GM19240 (cell line): ENCODE measurements around the gene FAM118B.

Experiments used
- DNase-seq: peaks from one replicate; pipeline ENCODE4 v3.0.0; 2011; ENCODE audit warnings: low spot score; ENCODE audit not compliant: insufficient read length

FAM118B gene

DNA sequence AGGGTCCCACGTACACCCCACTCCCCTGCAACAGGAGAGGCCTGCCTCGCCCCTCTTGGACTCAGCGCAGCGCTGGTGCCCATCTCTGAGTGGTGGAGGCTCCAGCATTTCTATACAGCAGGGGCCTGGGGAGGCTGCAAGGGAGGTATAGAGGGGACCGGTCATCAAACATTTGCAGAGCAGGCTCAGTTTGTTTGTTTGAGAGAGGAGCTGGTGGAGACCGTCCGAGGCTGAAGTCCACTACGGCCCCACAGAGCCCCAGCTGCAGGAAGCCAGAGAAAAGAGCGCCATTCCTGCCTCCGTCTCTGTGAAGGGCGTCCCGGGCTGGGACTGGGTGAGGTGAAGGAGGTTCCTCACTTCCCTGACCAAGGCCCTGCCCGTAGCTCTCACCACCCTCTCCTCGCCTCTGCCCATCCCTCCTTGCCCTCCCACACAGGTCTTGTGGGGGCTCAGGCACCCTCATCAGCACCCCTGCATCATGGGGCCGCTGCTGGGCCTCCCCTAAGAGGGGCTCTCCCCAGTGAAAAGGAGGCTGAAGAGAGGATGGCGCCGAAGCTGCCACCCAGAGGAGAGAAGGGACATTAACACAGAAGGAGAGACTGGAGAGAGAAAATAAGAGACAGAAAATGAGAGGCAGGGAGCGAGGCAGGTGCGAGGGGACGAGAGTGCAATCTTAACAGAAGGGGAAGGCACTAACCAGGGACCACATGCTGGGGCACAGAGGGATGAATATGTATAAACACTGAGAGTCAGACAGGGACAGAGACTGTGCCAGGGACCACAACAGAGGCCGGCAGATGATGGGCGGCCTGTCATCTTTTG, 24.7 kb upstream of the FAM118B start:
- no peak for DNase-seq

DNA sequence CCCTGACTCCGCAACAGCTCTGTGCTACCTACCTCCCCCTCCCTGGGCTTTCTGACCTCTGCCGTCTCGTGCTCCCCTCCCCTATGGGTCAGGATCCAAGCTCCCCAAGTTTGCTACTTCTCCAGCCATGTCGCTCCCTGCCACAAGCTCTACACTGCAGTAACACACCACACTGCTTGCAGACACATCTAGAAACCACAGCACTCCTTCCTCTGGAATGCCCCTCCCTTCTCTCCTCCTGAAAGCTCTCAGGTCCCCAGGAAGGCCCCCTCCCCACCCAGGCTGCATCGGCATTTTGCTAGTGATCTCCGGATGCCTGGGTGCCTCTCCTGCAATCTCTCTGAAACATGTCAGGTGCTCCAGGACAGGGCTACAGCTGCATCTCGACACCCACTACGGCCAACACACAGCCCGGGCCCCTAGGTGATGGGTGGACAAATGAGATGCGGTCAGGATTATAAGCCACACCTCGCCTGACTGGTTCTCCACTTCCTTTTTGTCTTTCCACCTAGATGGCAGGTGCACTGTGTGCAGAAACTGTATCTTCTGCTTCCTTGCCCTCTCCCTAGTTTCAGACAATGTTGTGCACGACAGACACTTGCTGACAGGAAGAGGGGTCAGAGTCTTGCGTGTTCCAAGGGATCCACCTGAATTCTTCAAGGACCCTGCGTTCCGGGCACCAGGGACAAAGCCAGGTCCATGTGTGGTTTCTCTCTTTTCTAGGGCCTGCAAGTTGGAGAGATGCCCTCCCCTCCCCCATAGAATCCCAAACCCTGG, 23.1 kb upstream of the FAM118B start:
- DNase-seq = peak; percentile 61

DNA sequence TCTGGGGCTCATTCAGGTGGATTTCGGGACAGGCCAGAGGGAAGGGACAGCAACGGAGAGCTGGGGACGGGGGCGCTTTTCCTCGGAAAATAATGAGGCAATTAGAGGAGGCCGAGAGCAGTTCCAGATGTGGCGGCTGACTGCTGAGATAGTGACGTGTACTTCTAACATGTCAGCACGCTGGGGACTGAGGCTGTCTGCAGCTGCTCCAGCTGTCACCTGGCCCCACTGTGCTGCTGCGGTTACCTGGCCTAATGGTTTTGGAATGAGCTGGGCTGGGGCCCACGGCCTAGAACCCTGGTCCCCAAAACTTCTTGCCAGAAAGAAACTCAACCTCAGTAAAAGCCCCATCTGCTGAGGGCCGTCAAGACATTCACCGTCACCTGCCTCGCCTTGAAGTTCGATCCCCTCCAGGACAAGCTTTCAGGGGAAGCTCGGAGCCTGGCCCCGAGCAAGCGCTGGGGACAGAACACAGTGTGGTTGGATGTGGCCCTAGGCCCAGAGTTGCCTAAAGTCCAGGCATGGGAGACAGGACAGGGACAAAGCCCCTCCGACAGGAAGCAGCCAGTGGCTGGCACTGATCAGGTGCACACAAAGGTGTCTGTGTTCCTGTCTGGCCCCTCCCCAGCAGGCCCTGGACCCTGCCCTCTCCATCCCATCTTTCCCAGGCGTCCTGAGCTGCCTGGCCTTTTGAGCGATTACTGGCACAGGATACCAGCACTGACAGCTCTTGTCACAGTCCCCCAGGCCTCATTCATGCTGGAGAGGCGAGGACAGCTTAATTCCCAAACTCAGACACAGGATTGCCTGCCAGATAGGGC, 22.3 kb upstream of the FAM118B start:
- peak; percentile 47 for DNase-seq

DNA sequence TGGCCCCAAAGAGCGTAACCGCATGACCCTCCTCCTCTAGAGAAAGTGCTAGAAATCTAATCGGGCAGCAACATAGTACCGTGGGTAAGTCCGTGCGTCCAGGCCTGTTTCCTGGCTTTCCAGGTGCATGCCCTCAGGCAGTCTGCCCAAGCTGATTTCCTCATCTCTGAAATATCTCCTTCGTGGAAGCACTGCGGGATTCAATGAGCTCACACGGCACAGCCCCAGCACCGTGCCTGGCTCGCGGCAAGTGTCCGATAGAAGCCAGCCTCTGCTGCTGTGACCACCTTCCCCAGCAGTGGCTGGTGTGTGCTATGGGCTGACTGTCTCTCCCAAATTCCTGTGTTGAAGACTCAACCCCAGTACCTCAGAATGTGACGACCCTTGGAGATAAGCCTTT, 20.8 kb upstream of the FAM118B start:
- no peak for DNase-seq

DNA sequence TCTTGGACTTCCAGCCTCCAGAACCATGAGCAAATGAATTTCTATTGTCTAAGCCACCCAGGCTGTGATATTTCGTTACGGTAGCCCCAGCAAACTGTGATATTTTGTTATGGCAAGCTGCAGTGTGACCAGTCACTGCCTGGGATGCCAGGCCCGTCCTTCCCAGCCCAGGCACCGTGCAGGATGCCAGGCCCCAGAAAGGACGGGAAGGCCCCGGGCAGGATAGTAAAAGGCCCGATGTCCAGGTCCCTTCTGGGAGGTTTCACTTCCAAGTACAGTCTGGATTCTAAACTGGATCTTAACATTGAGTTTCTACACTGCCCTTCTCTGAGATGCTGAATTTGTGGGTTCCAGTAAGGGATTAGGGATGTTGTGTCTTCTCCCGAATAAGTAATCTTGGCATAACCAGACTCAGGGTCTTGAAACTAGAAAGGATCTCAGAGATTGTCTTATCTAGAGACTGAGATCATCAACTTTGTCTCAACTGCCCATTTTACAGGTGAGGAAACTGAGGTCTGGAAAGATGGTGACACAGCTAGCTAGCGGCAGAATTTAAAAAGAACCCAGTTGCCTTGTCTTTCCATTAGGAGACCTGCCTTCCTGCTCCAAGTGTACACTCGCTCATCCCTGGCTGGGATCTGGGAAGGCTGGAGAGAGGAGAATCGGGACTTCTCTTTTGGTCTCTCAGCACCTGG, 20.1 kb upstream of the FAM118B start:
- no peak for DNase-seq

DNA sequence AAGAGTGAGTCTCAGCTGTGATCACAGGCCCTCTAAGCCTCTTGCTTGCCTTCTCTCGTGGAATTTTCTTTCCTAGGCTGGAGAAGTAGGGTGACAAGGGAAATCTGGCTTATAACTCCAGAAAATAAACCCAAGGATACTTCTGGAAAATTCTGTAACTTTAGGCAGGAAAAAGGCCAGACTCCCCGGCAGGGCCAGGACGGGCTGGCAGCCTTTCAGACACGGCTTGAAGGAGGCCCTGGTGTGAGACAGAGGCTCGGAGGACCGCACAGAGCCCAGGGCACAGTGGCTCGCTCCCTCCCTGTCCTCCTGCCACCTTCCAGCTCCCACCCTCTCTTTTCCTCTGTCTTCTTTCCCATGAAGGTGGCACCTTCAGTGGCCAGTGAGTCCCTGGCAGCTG, 19.2 kb upstream of the FAM118B start:
- no peak for DNase-seq

DNA sequence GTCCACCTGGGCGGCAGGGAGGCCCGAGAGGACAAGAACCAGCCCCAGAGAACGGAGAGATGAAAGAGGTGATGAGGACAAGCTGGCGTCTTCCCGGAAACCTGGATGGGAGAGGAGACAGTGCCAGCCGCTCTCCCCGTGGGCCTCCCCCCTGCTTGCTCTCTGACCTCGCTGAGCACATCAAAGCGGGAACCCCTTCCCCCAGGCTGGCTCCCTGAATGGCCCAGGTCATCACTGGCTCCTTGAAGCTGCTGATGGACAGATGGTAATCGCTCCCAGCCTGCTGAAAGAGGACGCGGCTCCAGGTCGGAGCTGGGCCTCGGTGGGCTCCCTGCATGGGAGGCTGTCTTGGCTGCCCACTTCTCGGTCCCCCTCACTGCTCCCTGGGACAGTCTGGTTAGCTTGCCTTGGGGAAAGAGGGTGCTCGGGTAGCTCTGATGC, 18.5 kb upstream of the FAM118B start:
- no peak for DNase-seq

DNA sequence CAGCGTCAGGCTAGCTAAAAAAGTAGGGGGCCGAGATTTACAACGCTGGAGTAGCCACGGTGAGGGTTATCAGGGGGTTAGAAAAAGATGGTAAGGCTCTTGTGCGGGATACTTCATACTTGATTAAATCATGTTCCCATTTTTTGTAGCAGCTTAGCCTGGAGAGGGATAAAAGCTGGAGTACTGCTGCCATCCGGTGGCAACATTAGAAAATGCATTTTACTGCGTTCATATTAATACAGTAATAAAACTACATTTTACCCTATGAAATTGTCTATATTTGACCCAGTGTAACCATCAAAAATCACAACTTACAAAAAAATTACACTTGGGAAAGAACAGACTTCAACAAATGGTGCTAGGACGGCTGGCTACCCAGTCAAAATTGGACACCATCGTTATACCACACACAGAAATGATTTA, 17.4 kb upstream of the FAM118B start:
- DNase-seq = no peak

DNA sequence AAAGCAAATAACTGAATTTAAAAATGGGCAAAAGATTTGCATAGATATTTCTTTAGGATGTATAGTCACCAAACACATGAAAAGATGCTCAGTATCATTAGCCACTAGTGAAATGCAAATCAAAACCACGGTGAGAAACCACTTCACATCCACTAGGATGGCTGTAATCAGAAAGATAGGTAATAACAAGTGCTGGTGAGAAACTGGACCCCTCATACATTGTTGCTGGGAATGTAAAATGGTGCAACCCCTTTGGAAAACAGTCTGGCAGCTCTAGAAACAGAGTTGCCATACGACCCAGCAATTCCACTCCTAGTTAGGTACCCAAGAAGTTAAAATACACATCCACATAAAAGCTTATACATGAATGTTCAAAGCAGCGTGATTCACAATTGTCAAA, 16.5 kb upstream of the FAM118B start:
- DNase-seq = no peak

DNA sequence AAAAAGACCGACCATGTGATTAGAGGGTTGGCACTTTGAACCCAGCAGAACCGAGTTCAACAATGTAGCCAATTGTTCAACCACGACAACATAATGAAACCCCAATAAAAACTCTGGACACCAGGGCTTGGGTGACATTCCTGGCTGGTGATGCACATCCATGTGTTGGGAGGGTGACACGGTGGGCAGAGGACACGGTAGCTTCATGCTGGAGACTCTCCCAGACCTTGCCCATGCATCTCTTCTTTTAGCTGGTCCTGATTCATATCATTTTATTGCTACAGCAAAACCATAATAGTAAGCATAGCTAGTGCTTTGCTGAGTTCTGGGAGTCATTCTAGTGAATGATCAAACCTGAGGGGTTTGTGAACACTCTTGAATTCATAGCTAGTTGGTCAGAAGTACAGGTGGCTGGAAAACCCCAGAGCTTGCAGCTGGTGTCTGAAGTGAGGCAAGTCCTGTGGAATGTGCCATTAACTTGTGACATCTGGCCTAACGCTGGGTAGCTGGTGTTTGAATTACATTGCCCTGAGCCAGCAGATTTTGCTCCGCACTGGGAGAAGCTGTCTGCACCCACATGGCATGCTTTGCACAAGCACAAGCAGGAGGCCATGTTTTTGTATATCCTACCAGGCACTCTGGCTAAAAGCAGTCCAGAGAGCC, 14.2 kb upstream of the FAM118B start:
- no peak for DNase-seq

DNA sequence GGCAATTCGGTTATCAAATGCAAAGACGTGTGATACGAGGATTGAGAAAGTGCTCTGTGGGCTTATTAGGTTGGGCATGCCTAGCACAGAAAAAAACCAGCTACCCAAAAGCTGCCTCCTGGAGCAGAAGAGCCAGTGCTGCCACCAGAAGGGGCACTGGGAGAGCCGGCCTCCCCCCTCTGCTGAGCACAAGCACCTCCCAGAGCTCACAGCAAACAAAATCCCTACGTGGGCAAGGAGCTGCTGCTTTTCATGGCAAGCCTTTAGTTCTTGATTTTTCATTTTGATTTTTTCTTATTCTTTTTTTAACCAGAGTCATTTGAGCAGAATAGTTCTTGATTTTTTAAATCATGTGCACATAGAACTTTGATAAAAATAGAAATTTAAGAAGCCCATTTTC, 12.9 kb upstream of the FAM118B start:
- DNase-seq = no peak

DNA sequence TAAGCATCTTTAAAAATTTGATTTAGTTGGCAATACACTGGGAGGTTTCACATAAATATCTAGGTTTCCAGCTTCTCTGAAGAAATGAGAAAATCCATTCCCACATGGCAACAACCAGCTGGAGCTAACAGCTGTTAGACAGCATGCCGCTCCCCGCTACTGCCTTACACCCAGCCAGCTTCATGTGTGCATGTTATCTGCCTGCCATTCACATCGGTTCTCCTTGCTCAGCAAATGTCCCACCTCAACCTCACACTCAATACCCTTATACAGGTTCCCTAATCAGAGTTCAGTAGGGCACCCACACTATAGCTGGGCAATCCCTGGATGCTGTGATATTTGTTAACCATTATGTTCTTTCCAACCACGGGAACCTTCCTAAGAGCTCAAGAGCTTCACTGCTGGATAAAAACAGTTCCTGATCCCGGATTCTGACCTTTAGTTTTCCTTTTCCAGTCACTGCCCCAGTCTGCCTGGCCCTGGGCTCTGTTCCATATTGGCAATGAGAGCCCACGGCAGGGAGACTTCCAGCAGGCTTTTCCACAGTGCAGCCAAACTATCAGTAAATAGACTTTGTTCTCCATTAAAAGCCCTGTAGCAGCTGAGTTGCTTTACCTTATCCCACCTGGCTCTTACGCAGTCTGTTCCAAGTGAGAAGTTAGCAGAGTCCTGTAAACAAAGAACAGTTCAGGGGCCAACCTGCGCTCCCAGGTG, 8.8 kb upstream of the FAM118B start:
- no peak for DNase-seq

DNA sequence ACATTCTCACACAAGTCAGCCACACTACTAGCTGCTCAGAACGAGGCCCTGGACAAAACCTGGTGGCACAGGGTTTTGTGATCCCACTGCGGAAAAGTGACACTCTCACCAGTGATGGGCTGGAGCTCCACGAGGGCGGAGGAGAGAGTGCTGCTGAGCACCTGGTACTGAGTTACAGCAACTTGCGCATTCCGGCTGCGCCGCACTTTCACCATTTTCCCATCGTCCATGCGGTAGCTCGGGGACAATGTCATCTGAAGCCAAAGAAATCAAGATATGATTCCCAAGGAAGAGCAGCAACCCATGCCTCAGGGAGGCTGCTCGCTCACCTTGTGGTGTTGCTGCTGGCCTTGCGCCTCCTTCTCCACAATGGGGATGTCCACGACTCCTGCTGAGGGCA, 6.2 kb upstream of the FAM118B start:
- DNase-seq = no peak

DNA sequence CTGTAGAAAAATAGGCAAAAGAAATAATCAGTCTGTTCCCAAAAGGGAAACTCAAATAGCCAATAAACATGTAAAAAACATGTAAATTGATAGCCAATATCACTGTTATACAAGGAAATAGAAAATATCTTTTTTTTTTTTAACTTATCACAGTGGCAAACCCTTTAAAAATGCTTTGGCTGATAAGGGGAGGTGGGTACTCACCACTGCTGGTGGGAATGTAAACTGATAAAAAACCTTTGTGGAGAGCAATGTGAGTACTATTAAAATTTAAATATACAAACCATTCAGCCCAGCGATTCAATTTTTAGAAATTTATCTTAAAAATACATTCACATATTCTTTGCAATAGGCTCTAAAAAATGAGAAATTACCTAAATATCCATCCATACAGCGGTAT, 3.7 kb upstream of the FAM118B start:
- DNase-seq = no peak

DNA sequence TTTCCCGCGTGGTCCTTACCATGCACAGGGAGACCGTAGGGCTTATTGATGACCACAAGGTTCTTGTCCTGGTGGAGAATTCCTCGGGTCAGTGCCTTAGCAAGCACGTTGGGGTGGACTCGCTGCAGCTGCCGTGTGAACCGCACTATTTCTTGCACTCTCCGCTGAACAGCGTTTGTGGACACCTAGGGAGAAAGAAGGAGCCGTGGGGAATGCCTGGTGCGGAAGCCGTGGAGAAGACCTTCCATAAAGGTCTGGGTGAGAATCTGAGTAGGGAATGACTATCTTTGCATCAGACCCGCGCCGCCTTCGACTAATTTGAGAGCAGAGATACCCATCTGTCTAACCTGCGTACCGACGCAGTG, 729 bp upstream of the FAM118B start:
- DNase-seq = no peak

DNA sequence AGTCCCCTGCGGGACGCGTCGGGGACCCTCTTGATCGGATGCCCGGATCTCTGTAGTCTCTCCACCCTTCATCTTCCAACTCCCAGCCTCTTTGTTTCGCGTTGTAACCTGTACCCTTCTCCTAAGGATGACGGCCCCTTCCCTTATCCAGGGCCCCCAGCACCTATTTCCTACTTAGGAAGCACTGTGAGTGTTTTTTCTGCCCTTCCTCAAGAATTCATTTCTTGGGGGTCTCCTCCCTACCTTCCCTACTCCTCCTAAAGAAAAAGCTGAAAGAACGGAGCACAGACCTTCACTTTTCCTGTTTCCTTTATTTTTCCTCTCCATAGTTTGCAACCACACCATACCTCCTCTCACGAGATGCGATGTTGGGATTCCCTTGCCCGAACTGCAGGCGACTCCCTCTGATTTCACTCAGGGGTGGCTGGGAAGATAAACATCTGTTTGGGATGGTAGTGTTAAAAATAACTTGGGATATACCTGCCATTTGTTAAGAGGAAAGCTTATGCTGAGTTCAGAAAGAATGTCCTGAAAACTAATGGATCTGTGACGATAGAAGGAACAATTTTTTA, 593 bp downstream of the FAM118B start:
- DNase-seq = no peak

DNA sequence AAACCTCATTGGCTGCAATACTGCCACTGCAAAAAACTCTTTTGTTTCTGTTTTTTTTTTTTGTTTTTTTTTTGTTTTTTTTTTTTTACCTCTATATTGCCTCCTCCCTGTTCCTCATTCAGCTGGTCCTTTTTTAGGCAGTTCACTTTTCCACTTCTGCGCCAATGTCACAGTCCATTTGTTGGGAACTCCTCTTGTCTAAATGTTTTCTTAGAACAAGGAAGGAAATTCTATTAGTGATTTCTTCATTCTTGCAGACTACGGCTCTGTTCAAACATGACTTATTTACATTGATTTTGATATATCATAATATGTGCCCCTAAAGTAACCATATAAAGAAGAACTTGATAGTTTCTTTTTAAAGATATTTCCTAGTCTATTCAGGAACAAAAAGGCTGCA, 2.9 kb downstream of the FAM118B start:
- DNase-seq = no peak

DNA sequence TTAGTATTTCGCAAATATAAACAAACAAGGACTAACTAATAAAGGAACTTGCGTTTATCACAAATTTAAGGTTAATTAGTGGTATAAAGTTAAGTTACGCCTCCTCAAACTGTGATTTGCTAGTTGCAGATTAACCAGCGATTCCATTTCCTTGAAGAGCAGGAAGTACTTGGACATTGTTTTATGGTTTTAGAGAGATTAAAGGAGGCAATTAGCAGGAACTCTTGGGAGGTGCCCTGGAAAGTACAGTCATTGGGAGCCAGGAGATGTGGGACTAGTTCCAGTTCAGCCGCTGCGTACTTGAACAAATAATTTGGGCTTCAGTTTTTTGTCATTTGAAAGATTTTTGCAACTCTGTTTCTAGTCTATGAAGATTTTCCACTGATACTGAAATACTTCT, 3.3 kb downstream of the FAM118B start:
- no peak for DNase-seq

DNA sequence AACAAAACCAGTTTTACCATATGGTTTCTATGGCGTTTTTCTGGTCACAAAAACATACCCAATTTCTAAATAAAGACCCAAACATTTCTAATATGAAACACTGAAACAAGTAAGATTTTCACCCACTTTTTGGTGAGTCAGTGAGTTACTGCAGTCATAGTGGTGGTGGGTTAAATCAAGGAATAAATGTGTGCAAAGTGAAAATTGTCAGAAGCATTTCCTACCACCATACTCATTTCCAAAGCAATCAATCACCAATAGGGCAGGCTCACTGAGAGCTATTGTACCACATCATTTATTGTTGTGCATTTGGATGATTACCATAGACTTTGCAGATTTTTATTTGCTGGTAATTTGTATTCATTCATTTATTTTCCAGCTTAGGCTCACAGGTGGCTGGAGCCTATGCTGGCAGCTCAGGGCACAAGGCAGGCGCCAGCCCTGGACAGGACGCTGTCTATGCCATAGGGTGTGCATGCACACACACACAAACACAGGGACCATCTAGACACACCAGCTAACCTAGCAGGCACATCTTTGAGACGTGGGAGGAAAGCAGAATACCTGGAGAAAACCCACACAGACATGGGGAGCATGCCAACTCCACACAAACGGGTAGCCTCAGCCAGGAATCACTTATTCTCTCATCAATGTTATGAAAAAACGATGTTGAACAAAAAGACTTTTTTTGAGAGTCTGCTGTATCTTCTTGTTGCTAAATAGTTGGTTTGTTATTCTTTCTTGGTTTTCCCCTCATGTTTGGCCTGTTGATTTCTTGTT, 5.1 kb downstream of the FAM118B start:
- no peak for DNase-seq
